Esophagus muscularis mucosa (tissue), 3 donors: Measurements from ENCODE around the gene GMFB.

Experiments
- CTCF ChIP-seq, 3 experiments: fragments of 200-600 bp in 2 of 3; fragments of 450-650 bp in 1 of 3; sonication (generic) in 2 of 3; IDR thresholded peaks; one replicate each; pipeline ENCODE4 v1.5.1; 2017 to 2019; ENCODE audit warnings: antibody characterized with exemption in 3 of 3, mild to moderate bottlenecking in 2 of 3, moderate library complexity in 1 of 3
- POLR2AphosphoS5 ChIP-seq, 2 donors: sonication (generic); formaldehyde crosslinking; IDR thresholded peaks; one replicate each; pipeline ENCODE4 v1.6.1; 2017; ENCODE audit warnings: antibody characterized with exemption in 2 of 2

- TF ChIP-seq CTCF (IDR thresholded peaks at IDR 0.05) (no peak), POLR2AphosphoS5 (IDR thresholded peaks at IDR 0.05) (no peak)
Observed at GRCh38 chr14:54453252-54453651, 35.5 kb downstream of the GMFB start.
